NCI-H1417 treated with DMSO at 0.1 percent for 48 hours (cell line): ENCODE results near the gene NEU4.
"Not testable (repeated sequence)": the region's sequence is repeated elsewhere in the genome, so short reads cannot be mapped to it uniquely, and the experiment has no call there.

Experiments
- DNase-seq: peaks from one replicate; lab custom pipeline; 2025; lab: John Stamatoyannopoulos, UW

Gene NEU4

GRCh38 chr2:241813644-241814392 is 4.8 kb downstream of the NEU4 start:
- no peak for DNase-seq

GRCh38 chr2:241814393-241814642 is 5.3 kb downstream of the NEU4 start:
- no peak for DNase-seq

- DNase-seq: no peak
These were observed 5.9 kb downstream of the NEU4 start for GRCh38 chr2:241814643-241815476.

GRCh38 chr2:241815477-241816430 is 6.8 kb downstream of the NEU4 start:
- no peak for DNase-seq

GRCh38 chr2:241816431-241817121 is 7.6 kb downstream of the NEU4 start:
- DNase-seq: no peak

GRCh38 chr2:241817126-241817820 is 8.3 kb downstream of the NEU4 start:
- DNase-seq: no peak

- DNase-seq: not testable (repeated sequence)
These were observed 8.8 kb downstream of the NEU4 start for GRCh38 chr2:241817821-241818215.

- no peak for DNase-seq
These were observed 9.4 kb downstream of the NEU4 start for GRCh38 chr2:241818229-241818942.

GRCh38 chr2:241818943-241819270 is 9.9 kb downstream of the NEU4 start:
- DNase-seq: no peak

- not testable (repeated sequence) for DNase-seq
These were observed 11.1 kb downstream of the NEU4 start for GRCh38 chr2:241819947-241820624.

- no peak for DNase-seq
These were observed 11.8 kb downstream of the NEU4 start for GRCh38 chr2:241820625-241821384.

GRCh38 chr2:241821460-241822263 is 12.7 kb downstream of the NEU4 start:
- no peak for DNase-seq

- DNase-seq: no peak
These were observed 13.3 kb downstream of the NEU4 start for GRCh38 chr2:241822264-241822623.

- DNase-seq: not testable (repeated sequence)
These were observed 14.8 kb downstream of the NEU4 start for GRCh38 chr2:241823531-241824437.

- no peak for DNase-seq
These were observed 18.4 kb downstream of the NEU4 start for GRCh38 chr2:241827394-241827793.

GRCh38 chr2:241833101-241833663 is 24.2 kb downstream of the NEU4 start:
- DNase-seq: no peak
